Mesenchymal stem cell (in vitro differentiated cells and primary cell): ENCODE measurements around the gene TEX53.

Source experiments
- DNase-seq: peaks from one replicate; pipeline ENCODE4 v3.0.0-alpha.2; 2013
- H2AFZ ChIP-seq: one replicate; pipeline ENCODE4 v1.6.1; 2013; ENCODE audit warnings: low read depth, mild to moderate bottlenecking, control low read depth, inconsistent platforms, low read length, moderate library complexity
- H2AK5ac ChIP-seq: 2 replicates; pipeline ENCODE4 v1.6.1; 2013; ENCODE audit warnings: low read length, moderate library complexity, mild to moderate bottlenecking, inconsistent platforms; ENCODE audit not compliant: severe bottlenecking
- H2BK120ac ChIP-seq: one replicate; pipeline ENCODE4 v1.6.1; 2013; ENCODE audit warnings: low read depth, mild to moderate bottlenecking, inconsistent platforms, low read length, moderate library complexity
- H2BK12ac ChIP-seq, 2 experiments: one replicate each; pipeline ENCODE4 v1.6.1; 2013; ENCODE audit warnings: inconsistent platforms in 2 of 2, low read length in 2 of 2, mild to moderate bottlenecking in 2 of 2, moderate library complexity in 2 of 2, control low read depth in 1 of 2
- H2BK15ac ChIP-seq: one replicate; pipeline ENCODE4 v1.6.1; 2013; ENCODE audit warnings: mild to moderate bottlenecking, low read depth, inconsistent platforms; ENCODE audit not compliant: poor library complexity, severe bottlenecking
- H2BK5ac ChIP-seq: 2 replicates; pipeline ENCODE4 v1.6.1; 2013; ENCODE audit warnings: low read depth, mild to moderate bottlenecking, low read length, control low read depth, inconsistent platforms; ENCODE audit not compliant: poor library complexity, severe bottlenecking
- H3K14ac ChIP-seq, 2 experiments: one replicate each; pipeline ENCODE4 v1.6.1; 2013; ENCODE audit warnings: inconsistent platforms in 2 of 2, low read length in 2 of 2, control low read depth in 1 of 2, mild to moderate bottlenecking in 1 of 2, moderate library complexity in 1 of 2
- H3K18ac ChIP-seq, 2 experiments: one replicate each; pipeline ENCODE4 v1.6.1; 2013; ENCODE audit warnings: inconsistent platforms in 2 of 2, low read length in 2 of 2, control low read depth in 1 of 2, low read depth in 1 of 2, mild to moderate bottlenecking in 1 of 2
- H3K23ac ChIP-seq, 2 experiments: one replicate each; pipeline ENCODE4 v1.6.1; 2013; ENCODE audit warnings: inconsistent platforms in 2 of 2, low read length in 2 of 2, mild to moderate bottlenecking in 2 of 2, moderate library complexity in 2 of 2, control low read depth in 1 of 2
- H3K27ac ChIP-seq: 2 replicates; pipeline ENCODE4 v1.5.1; 2013; ENCODE audit warnings: mild to moderate bottlenecking, moderate library complexity, low read length, control low read depth, inconsistent platforms; ENCODE audit not compliant: poor library complexity, severe bottlenecking
- H3K27me3 ChIP-seq, 2 experiments: 2 replicates each; pipeline versions ENCODE4 v1.6.1 to v1.7.0; 2013; ENCODE audit warnings: low read length in 2 of 2, mild to moderate bottlenecking in 2 of 2, moderate library complexity in 2 of 2, control low read depth in 1 of 2, inconsistent platforms in 1 of 2; ENCODE audit not compliant: control insufficient read depth in 1 of 2, insufficient read depth in 1 of 2
- H3K36me3 ChIP-seq, 2 experiments: 2 replicates each; pipeline versions ENCODE4 v1.6.1 to v1.7.0; 2013; ENCODE audit warnings: low read length in 2 of 2, control low read depth in 1 of 2, inconsistent platforms in 1 of 2, low read depth in 1 of 2, mild to moderate bottlenecking in 1 of 2; ENCODE audit not compliant: insufficient read depth in 2 of 2, control insufficient read depth in 1 of 2
- H3K4ac ChIP-seq, 2 experiments: one replicate each; pipeline ENCODE4 v1.6.1; 2013; ENCODE audit warnings: inconsistent platforms in 2 of 2, low read length in 2 of 2, mild to moderate bottlenecking in 2 of 2, moderate library complexity in 2 of 2, control low read depth in 1 of 2, low read depth in 1 of 2
- H3K4me1 ChIP-seq: 2 replicates; pipeline ENCODE4 v1.6.1; 2013; ENCODE audit warnings: low read depth, low read length, control low read depth; ENCODE audit not compliant: control insufficient read depth, insufficient read depth
- H3K4me2 ChIP-seq: 2 replicates; pipeline ENCODE4 v1.6.1; 2013; ENCODE audit warnings: low read length, mild to moderate bottlenecking, inconsistent platforms; ENCODE audit not compliant: poor library complexity, severe bottlenecking
- H3K4me3 ChIP-seq, 2 experiments: 2 replicates each; pipeline versions ENCODE4 v1.5.1 to v1.7.0; 2013; ENCODE audit warnings: low read length in 2 of 2, mild to moderate bottlenecking in 2 of 2, control low read depth in 1 of 2, low read depth in 1 of 2; ENCODE audit not compliant: insufficient read depth in 1 of 2
- H3K79me1 ChIP-seq: replicated peaks from 2 replicates; pipeline ENCODE4 v1.6.1; 2013; ENCODE audit warnings: mild to moderate bottlenecking, control low read depth, low read length, inconsistent platforms; ENCODE audit not compliant: poor library complexity, severe bottlenecking
- H3K9ac ChIP-seq: 2 replicates; pipeline ENCODE4 v1.7.0; 2013; ENCODE audit warnings: mild to moderate bottlenecking, low read length, moderate library complexity
- H3K9me3 ChIP-seq: 2 replicates; pipeline ENCODE4 v1.7.0; 2013; ENCODE audit warnings: mild to moderate bottlenecking, low read length; ENCODE audit not compliant: control insufficient read depth
- H4K8ac ChIP-seq: one replicate; pipeline ENCODE4 v1.6.1; 2013; ENCODE audit warnings: inconsistent platforms, mild to moderate bottlenecking, low read length, moderate library complexity
- H4K91ac ChIP-seq: one replicate; pipeline ENCODE4 v1.6.1; 2013; ENCODE audit warnings: mild to moderate bottlenecking, low read length, inconsistent platforms
- WGBS: methylation state at CpG from one replicate; pipeline ENCODE4 v1.1.7; 2013; ENCODE audit warnings: mixed read lengths; 5-methylcytosine and 5-hydroxymethylcytosine counted together

The TEX53 gene

DNA sequence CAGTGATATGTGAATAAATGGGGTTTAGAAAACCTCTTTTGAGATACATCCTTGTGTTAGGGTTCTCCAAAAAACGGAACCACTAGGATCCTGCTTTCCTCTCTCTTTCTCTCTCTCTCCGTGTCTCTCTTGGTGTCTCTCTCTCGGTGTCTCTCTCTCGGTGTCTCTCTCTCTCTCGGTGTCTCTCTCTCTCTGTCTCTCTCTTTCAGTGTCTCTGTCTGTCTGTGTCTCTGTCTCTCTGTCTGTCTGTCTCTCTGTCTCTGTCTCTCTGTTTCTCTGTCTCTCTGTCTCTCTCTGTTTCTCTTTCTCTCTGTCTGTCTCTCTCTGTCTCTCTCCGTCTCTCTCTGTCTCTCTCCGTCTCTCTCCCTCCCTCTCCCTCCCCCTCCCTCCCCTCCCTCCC lies 32.2 kb upstream of the TEX53 start:
- Histone ChIP-seq H2AFZ (no peak overlapping the region), H2AK5ac (peak overlapping the region; percentile 23), H2BK12ac (no peak overlapping the region), H2BK5ac (peak overlapping the region; percentile 8), H4K91ac (no peak overlapping the region), H3K18ac (no peak overlapping the region), H3K9me3 (no peaks in the 10 kb centered on the region), H4K8ac (no peak overlapping the region), H3K27me3 (no peaks in the 10 kb centered on the region), H3K27ac (peak overlapping the region; percentile 63), H3K23ac (no peak overlapping the region), H2BK120ac (no peak overlapping the region), H3K4ac (no peak overlapping the region), H3K36me3 (no peaks in the 10 kb centered on the region), H3K4me2 (no peak overlapping the region), H3K79me1 (no peaks in the 10 kb centered on the region), H2BK15ac (no peak overlapping the region), H3K4me1 (peaks cover 11% of the 10 kb centered on the region), H3K4me3 (no peak overlapping the region), H3K9ac (no peak overlapping the region), H3K14ac (no peak overlapping the region)
- no peak for DNase-seq
- whole genome bisulfite sequencing = 83% methylated on average over 7 of the region's 7 CpGs

DNA sequence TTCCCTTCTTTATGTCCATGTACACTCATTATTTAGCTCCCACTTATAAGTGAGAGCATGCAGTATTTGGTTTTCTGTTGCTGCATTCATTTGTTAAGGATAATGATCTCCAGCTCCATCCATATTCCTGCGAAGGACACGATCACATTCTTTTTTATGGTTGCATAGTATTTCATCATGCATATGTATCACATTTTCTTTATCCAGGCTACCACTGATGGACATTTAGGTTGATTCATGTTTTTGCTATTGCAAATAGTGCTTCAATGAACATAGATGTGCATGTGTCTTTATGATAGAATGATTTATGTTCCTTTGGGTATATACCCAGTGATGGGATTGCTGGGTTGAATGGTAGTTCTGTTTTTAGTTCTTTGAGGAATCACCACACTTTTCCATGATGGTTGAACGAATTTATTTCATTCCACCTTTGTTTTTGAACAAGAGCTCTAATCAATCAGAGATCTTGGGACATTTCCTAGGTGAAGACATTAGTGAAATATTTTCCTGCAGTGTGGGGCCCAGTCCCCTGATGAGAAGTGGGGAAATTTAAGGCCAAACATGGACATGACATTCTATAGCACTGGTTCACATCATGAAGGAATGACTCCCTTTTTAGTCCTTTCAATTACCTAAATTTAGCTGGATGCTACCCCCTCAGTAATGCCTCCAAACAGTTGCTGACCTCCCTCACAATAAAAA lies 31.5 kb upstream of the TEX53 start:
- Histone ChIP-seq H3K4me2 (no peak overlapping the region), H3K14ac (no peak overlapping the region), H3K23ac (no peak overlapping the region), H2BK12ac (no peak overlapping the region), H2BK15ac (no peak overlapping the region), H3K79me1 (no peaks in the 10 kb centered on the region), H3K27me3 (no peaks in the 10 kb centered on the region), H4K91ac (no peak overlapping the region), H2AFZ (no peak overlapping the region), H2BK5ac (no peak overlapping the region), H3K9me3 (no peaks in the 10 kb centered on the region), H2BK120ac (no peak overlapping the region), H3K4me1 (peaks cover 9% of the 10 kb centered on the region), H3K4me3 (no peak overlapping the region), H3K27ac (no peak overlapping the region), H3K18ac (no peak overlapping the region), H3K9ac (no peak overlapping the region), H4K8ac (no peak overlapping the region), H3K36me3 (no peaks in the 10 kb centered on the region), H3K4ac (no peak overlapping the region), H2AK5ac (peak overlapping the region; percentile 65)
- WGBS = no CpG with 5 or more reads among the region's 3 CpGs
- DNase-seq = no peak

DNA sequence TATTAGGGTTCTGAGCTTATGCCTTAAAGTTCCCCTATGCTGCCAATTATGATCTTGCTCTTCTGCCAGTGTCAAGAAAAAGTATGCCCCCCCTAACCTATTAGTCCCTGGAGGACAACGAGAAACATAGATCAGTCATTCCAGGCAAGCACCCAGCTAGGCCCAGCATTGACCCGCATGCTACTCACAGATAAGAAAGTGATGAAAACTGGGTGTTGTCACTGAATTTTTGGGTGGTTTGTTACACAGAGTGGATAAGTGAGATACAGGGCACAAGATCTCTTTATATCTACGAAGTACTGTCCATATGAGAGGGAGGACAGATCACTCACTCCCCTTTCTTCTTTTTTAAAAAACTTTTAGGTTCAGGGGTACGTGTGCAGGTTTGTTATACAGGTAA lies 30.8 kb upstream of the TEX53 start:
- DNase-seq = no peak
- no peak overlapping the region for H4K8ac ChIP-seq
- H2AK5ac ChIP-seq = peak overlapping the region; percentile 76
- no peak overlapping the region for H3K4me2 ChIP-seq
- H2BK12ac ChIP-seq = no peak overlapping the region
- no peak overlapping the region for H2BK15ac ChIP-seq
- no peak overlapping the region for H4K91ac ChIP-seq
- no peak overlapping the region for H2BK5ac ChIP-seq
- H3K9ac ChIP-seq = no peak overlapping the region
- no peak overlapping the region for H3K27ac ChIP-seq
- WGBS = 100% methylated on average over 3 of the region's 4 CpGs
- no peak overlapping the region for H3K4ac ChIP-seq
- H2BK120ac ChIP-seq = no peak overlapping the region
- H3K4me3 ChIP-seq = no peak overlapping the region
- H2AFZ ChIP-seq = no peak overlapping the region
- H3K79me1 ChIP-seq = no peaks in the 10 kb centered on the region
- H3K9me3 ChIP-seq = no peaks in the 10 kb centered on the region
- peaks cover 9% of the 10 kb centered on the region for H3K4me1 ChIP-seq
- no peak overlapping the region for H3K23ac ChIP-seq
- no peaks in the 10 kb centered on the region for H3K27me3 ChIP-seq
- H3K18ac ChIP-seq = no peak overlapping the region
- no peak overlapping the region for H3K14ac ChIP-seq
- H3K36me3 ChIP-seq = no peaks in the 10 kb centered on the region

DNA sequence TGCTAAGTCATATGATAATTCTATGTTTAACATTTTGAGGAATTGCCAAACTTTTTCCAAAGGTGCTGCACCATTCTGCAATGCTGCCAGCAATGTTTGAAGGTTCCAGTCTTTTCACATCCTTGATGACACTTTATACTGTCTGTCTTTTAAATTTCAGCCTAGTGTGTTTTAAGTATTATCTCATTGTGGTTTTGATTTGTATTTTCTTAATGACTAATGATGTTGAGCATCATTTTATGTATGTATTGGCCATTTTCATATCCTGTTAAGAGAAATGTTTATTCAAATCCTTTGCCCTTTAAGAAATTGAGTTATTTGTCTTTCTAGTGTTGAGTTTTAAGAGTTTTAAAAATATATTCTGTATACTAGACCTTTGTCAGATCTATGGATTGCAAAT lies 29.4 kb upstream of the TEX53 start:
- Histone ChIP-seq H3K14ac (no peak overlapping the region), H3K36me3 (no peaks in the 10 kb centered on the region), H3K4me2 (no peak overlapping the region), H3K4me3 (no peak overlapping the region), H2BK12ac (no peak overlapping the region), H2BK5ac (no peak overlapping the region), H2AFZ (no peak overlapping the region), H3K9me3 (no peaks in the 10 kb centered on the region), H3K9ac (no peak overlapping the region), H3K23ac (no peak overlapping the region), H2BK120ac (no peak overlapping the region), H3K4ac (no peak overlapping the region), H4K91ac (no peak overlapping the region), H3K27ac (no peak overlapping the region), H3K4me1 (peaks cover 10% of the 10 kb centered on the region), H3K18ac (no peak overlapping the region), H4K8ac (no peak overlapping the region), H2BK15ac (no peak overlapping the region), H2AK5ac (no peak overlapping the region), H3K79me1 (no peaks in the 10 kb centered on the region), H3K27me3 (no peaks in the 10 kb centered on the region)
- no peak for DNase-seq
